ENCODE measurements around the gene MAN2A2.

DNA sequence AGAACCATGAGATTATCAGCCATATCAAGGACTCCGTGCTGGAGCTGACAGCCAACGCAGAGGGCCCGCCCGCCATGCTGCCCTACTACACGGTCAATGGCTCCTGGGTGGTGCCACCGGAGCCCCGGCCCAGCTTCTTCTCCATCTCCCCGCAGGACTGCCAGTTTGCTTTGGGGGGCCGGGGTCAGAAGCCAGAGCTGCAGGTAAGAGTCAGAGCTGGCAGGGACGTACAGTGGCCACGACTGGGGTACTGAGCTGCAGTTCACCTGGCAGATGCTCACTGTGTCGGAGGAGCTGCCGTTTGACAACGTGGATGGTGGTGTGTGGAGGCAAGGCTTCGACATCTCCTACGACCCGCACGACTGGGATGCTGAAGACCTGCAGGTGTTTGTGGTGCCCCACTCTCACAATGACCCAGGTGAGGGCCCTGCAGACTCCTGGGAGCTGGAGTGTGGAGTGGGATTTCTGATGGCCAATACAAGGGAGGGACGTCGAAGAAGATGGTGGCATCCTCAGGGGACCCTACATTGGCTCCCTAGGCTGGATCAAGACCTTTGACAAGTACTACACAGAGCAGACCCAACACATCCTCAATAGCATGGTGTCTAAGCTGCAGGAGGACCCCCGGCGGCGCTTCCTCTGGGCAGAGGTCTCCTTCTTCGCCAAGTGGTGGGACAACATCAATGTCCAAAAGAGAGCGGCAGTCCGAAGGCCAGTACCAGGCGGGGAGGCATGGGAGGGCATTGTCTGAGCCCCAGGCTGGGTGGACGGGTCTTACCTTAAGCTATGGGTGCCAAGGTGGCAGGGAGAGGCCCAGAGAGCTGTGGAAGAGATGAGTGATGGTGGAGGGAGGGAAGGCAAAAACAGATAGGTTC, 2.4 kb downstream of the MAN2A2 start:
- TF ChIP-seq, protein P1, sequence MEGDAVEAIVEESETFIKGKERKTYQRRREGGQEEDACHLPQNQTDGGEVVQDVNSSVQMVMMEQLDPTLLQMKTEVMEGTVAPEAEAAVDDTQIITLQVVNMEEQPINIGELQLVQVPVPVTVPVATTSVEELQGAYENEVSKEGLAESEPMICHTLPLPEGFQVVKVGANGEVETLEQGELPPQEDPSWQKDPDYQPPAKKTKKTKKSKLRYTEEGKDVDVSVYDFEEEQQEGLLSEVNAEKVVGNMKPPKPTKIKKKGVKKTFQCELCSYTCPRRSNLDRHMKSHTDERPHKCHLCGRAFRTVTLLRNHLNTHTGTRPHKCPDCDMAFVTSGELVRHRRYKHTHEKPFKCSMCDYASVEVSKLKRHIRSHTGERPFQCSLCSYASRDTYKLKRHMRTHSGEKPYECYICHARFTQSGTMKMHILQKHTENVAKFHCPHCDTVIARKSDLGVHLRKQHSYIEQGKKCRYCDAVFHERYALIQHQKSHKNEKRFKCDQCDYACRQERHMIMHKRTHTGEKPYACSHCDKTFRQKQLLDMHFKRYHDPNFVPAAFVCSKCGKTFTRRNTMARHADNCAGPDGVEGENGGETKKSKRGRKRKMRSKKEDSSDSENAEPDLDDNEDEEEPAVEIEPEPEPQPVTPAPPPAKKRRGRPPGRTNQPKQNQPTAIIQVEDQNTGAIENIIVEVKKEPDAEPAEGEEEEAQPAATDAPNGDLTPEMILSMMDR (IDR thresholded peaks at IDR 0.05), result no peak
- TF ChIP-seq EP300 (IDR thresholded peaks at IDR 0.05), result no peak
- no peak for TF ChIP-seq POLR2A (IDR thresholded peaks at IDR 0.05; ENCODE audit: low read depth)
- TF ChIP-seq POLR2AphosphoS5 (IDR thresholded peaks at IDR 0.05), result no peak

All from esophagus muscularis mucosa (tissue), 4 donors.